PC-9 (cell line): ENCODE measurements around the gene YWHAE. TPM values are rescaled to one million over a fixed set of nuclear protein-coding genes. Genes with fewer than 3 reads are reported as not detected.

Experiments used
- BruUV-seq: library from RNA; stranded (reverse); fragments of 400-500 nt; replicated peaks from 2 replicates; lab custom pipeline; 2021; lab: Mats Ljungman, UMichigan
- CTCF ChIA-PET: fragments of 300-600 bp; sonication (Branson Sonifier 250); formaldehyde crosslinking; loops from one replicate; lab custom pipeline; 2022; ENCODE audit warnings: antibody characterized with exemption; lab: Charles Lee
- POLR2A ChIA-PET: fragments of 300-600 bp; sonication (Branson Sonifier 250); formaldehyde crosslinking; loops from one replicate; lab custom pipeline; 2022; ENCODE audit warnings: antibody characterized with exemption; ENCODE audit not compliant: unreplicated experiment; lab: Charles Lee
- DNase-seq, 2 experiments: peaks; one replicate each; pipeline versions ENCODE4 v3.0.0 to v3.0.0-alpha.2; 2015 to 2022; ENCODE audit warnings: mixed read lengths in 1 of 2
- H2AFZ ChIP-seq: fragments of 200-600 bp; sonication (generic); 2 replicates; pipeline ENCODE4 v1.8.1; 2017; ENCODE audit warnings: antibody characterized with exemption
- H3F3A ChIP-seq: fragments of 200-600 bp; sonication (generic); 2 replicates; pipeline ENCODE4 v1.8.1; 2017; ENCODE audit warnings: antibody characterized with exemption, mild to moderate bottlenecking, low read depth; ENCODE audit not compliant: insufficient read depth
- H3K27ac ChIP-seq: fragments of 200-600 bp; sonication (generic); 2 replicates; pipeline ENCODE4 v1.6.1; 2016; ENCODE audit warnings: mixed run types
- H3K27me3 ChIP-seq: fragments of 200-600 bp; sonication (generic); 2 replicates; pipeline ENCODE4 v1.6.1; 2016; ENCODE audit warnings: low read depth, mixed run types; ENCODE audit not compliant: insufficient read depth
- H3K36me3 ChIP-seq: fragments of 200-600 bp; sonication (generic); 2 replicates; pipeline ENCODE4 v1.6.1; 2016; ENCODE audit warnings: low read depth, mixed run types
- H3K4me1 ChIP-seq: fragments of 200-600 bp; sonication (generic); replicated peaks from 2 replicates; pipeline ENCODE4 v1.6.1; 2016; ENCODE audit warnings: mixed run types; ENCODE audit not compliant: insufficient read depth
- H3K4me2 ChIP-seq: fragments of 200-600 bp; sonication (generic); 2 replicates; pipeline ENCODE4 v1.6.1; 2017; ENCODE audit warnings: mixed run types
- H3K4me3 ChIP-seq: fragments of 200-600 bp; sonication (generic); 2 replicates; pipeline ENCODE4 v1.6.1; 2016; ENCODE audit warnings: mixed run types
- H3K79me2 ChIP-seq: fragments of 200-600 bp; sonication (generic); 2 replicates; pipeline ENCODE4 v1.6.1; 2017; ENCODE audit warnings: low read depth, mixed run types
- H3K9me2 ChIP-seq: fragments of 200-600 bp; sonication (generic); 2 replicates; pipeline ENCODE4 v1.8.1; 2017; ENCODE audit warnings: mild to moderate bottlenecking; ENCODE audit not compliant: insufficient read depth
- H3K9me3 ChIP-seq: fragments of 200-600 bp; sonication (generic); 2 replicates; pipeline ENCODE4 v1.8.1; 2016; ENCODE audit warnings: low read depth; ENCODE audit not compliant: insufficient read depth
- H4K20me1 ChIP-seq: fragments of 200-600 bp; sonication (generic); 2 replicates; pipeline ENCODE4 v1.8.1; 2017; ENCODE audit not compliant: insufficient read depth
- EZH2 ChIP-seq: fragments of 200-600 bp; sonication (generic); IDR thresholded peaks from 2 replicates; pipeline ENCODE4 v1.8.0; 2017; ENCODE audit warnings: antibody characterized with exemption, low read depth
- intact Hi-C: fragments of 100-400 bp; cut with micrococcal nuclease; formaldehyde crosslinking; loops from one replicate; pipeline ENCODE4 v1.10.0; 2022; ENCODE audit not compliant: unreplicated experiment
- total RNA-seq: library from RNA; stranded (reverse); gene quantifications from 2 replicates; pipeline ENCODE4 v1.2.3, GENCODE V29; 2021
- TF ChIP-seq, protein P1 (sequence below): fragments of 200-600 bp; sonication (generic); conservative IDR thresholded peaks from 2 replicates; pipeline ENCODE4 v1.6.1; 2017; ENCODE audit warnings: mixed run types, antibody characterized with exemption, mild to moderate bottlenecking, moderate library complexity

The YWHAE gene
- total RNA-seq, 1 experiment from 2014 or later = 1,140 TPM

DNA sequence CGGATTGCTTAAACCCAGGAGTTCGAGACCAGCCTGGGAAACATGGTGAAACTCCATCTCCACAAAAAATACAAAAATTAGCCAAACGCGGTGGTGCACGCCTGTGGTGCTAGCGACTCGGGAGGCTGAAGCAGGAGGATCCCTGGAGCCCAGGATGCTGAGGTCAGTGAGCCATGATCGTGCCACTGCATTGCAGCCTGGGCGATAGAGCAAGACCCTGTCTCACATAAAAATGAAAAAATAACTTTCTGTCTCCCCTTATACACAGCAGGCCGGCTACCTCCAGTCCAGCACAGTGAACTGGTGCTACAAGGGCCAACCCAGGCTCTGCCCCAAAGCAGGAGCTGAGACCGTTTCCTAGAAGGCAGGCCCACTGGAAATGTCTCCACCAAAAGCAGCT, 59.7 kb downstream of the YWHAE start:
- Histone ChIP-seq H3K4me3 (no peak overlapping the region), H3K79me2 (peaks cover 1% of the 10 kb centered on the region; the same call in 1 of the 2 replicates), H3K9me3 (no peaks in the 10 kb centered on the region), H3K27me3 (no peaks in the 10 kb centered on the region), H3K4me1 (no peaks in the 10 kb centered on the region), H3K9me2 (no peaks in the 10 kb centered on the region), H3K4me2 (no peak overlapping the region), H3F3A (peaks cover 53% of the 10 kb centered on the region), H3K36me3 (peaks cover 20% of the 10 kb centered on the region), H2AFZ (no peak overlapping the region), H3K27ac (no peak overlapping the region), H4K20me1 (peaks cover 28% of the 10 kb centered on the region)
- no TSS peak for BruUV-seq
- CTCF ChIA-PET = no interaction called here
- POLR2A ChIA-PET = no interaction called here
- TF ChIP-seq, protein P1, sequence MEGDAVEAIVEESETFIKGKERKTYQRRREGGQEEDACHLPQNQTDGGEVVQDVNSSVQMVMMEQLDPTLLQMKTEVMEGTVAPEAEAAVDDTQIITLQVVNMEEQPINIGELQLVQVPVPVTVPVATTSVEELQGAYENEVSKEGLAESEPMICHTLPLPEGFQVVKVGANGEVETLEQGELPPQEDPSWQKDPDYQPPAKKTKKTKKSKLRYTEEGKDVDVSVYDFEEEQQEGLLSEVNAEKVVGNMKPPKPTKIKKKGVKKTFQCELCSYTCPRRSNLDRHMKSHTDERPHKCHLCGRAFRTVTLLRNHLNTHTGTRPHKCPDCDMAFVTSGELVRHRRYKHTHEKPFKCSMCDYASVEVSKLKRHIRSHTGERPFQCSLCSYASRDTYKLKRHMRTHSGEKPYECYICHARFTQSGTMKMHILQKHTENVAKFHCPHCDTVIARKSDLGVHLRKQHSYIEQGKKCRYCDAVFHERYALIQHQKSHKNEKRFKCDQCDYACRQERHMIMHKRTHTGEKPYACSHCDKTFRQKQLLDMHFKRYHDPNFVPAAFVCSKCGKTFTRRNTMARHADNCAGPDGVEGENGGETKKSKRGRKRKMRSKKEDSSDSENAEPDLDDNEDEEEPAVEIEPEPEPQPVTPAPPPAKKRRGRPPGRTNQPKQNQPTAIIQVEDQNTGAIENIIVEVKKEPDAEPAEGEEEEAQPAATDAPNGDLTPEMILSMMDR = no peak
- no peak for TF ChIP-seq EZH2
- DNase-seq = no peak
- intact Hi-C loops = no loop called here

DNA sequence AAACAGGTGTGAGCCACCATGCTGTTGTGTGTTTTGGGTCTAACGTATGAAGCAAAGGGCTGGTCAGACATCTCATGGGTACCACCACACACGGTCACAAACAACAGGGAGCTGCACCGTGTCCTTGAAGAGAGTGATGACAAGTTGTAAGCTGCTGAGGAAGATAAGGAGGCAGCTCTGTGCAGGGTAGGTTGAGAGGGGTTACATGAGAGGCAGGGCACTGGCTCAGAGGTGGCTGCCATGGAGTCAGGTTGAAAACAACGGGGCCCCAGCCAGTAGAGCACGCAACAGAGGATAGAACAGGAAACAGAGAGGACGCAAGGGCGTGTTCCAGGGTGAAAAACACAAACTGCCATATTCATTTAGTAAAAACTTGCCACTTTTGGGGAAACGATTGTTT, 68.3 kb downstream of the YWHAE start:
- H3K4me3 ChIP-seq = no peak overlapping the region
- H3K27ac ChIP-seq = no peak overlapping the region
- H3K36me3 ChIP-seq = no peaks in the 10 kb centered on the region
- H3K9me3 ChIP-seq = no peaks in the 10 kb centered on the region
- no peak overlapping the region for H3K4me2 ChIP-seq
- no peaks in the 10 kb centered on the region for H3K79me2 ChIP-seq
- CTCF ChIA-PET = interaction anchor here (0.6 to 1.0 kb wide), 3 partner anchors 9 to 190 kb away, joined by 3 to 6 read pairs (median 3); no protein-coding TSS in a partner anchor
- no peak for DNase-seq
- H2AFZ ChIP-seq = no peak overlapping the region
- POLR2A ChIA-PET = no interaction called here
- no peaks in the 10 kb centered on the region for H4K20me1 ChIP-seq
- H3F3A ChIP-seq = peaks cover 8% of the 10 kb centered on the region; the same call in 1 of the 2 replicates
- no peaks in the 10 kb centered on the region for H3K4me1 ChIP-seq
- peaks cover 18% of the 10 kb centered on the region for H3K27me3 ChIP-seq
- BruUV-seq = no TSS peak
- intact Hi-C loops = loop anchor here (1.0 to 2.0 kb wide), 2 partner anchors 55 to 72 kb away; no protein-coding TSS in a partner anchor
- no peaks in the 10 kb centered on the region for H3K9me2 ChIP-seq
- no peak for TF ChIP-seq EZH2
- TF ChIP-seq, protein P1 = no peak

DNA sequence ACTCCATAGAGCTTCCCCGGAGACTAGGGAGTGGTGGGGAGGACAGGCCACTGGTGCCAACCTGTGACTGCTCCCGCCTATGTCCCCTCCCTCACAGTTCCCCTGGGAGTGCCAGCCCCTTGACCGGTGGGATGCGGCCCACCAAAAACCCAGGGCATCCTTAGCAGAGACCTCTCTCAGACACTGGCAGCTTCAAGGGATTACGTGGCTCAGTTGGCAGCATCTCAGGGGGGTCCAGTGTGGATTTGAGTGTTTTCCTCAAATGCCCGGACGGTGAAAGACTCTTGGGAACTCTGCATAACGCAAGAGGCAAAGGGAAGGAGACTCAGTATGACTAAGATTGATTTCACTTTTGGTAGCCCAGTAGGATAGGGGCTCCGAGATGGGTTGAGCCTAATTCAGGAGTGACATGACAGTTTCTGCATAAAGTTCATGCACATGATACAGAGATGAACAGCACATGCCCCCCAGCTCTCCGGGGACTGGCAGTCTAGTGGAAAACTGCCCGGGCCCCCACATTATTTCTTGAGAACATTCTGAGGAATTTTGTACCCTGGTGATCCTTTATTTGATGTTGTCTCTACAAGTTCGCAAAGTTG, 70.2 kb downstream of the YWHAE start:
- ChIA-PET POLR2A (no interaction called here), CTCF (interaction anchor here (0.6 to 0.7 kb wide), 3 partner anchors 35 to 112 kb away, joined by 3 read pairs; no protein-coding TSS in a partner anchor)
- Histone ChIP-seq H3K36me3 (no peaks in the 10 kb centered on the region), H3K79me2 (no peaks in the 10 kb centered on the region), H3K4me2 (no peak overlapping the region), H4K20me1 (0 out of 2 replicates have a peak, but pooled peaks cover 3% of the 10 kb centered on the region), H2AFZ (no peak overlapping the region), H3K4me1 (no peaks in the 10 kb centered on the region), H3K27me3 (peaks cover 30% of the 10 kb centered on the region), H3F3A (peaks cover 8% of the 10 kb centered on the region; the same call in 1 of the 2 replicates), H3K9me3 (no peaks in the 10 kb centered on the region), H3K4me3 (no peak overlapping the region), H3K9me2 (no peaks in the 10 kb centered on the region), H3K27ac (no peak overlapping the region)
- BruUV-seq = no TSS peak
- no peak for TF ChIP-seq EZH2
- TF ChIP-seq, protein P1 = no peak
- intact Hi-C loops = no loop called here
- no peak for DNase-seq
